K562 (cell line): ENCODE data around the gene SPINT2. TPM values are rescaled to one million over a fixed set of nuclear protein-coding genes. Genes with fewer than 3 reads are reported as not detected.

Experiments used
- ATAC-seq: fragments of 200-7000 bp; cut with Tn5 transposase; 3 replicates; pipeline ENCODE4 v1.9.1; 2020; ENCODE audit warnings: moderate library complexity
- BruUV-seq: library from RNA; stranded (reverse); fragments of 400-500 nt; replicated peaks from 2 replicates; lab custom pipeline; 2021; lab: Mats Ljungman, UMichigan
- CTCF ChIA-PET: fragments of 300-600 bp; formaldehyde crosslinking; extraction: SDS; loops from one replicate; lab custom pipeline; 2021; ENCODE audit warnings: low intra/inter-chr PET ratio; lab: Yijun Ruan, JAX
- POLR2A ChIA-PET: fragments of 300-600, 350-650 bp; sonication (Branson Sonifier 250); formaldehyde crosslinking; extraction: SDS; loops from one replicate; lab custom pipeline; 2021; ENCODE audit warnings: antibody characterized with exemption, inconsistent platforms; lab: Yijun Ruan, JAX
- DNase-seq, 4 experiments: peaks; one replicate each; pipeline versions ENCODE4 v3.0.0 to v3.0.0-alpha.2; 2011 to 2018; ENCODE audit warnings: low spot score in 3 of 4, mixed read lengths in 3 of 4; ENCODE audit errors: extremely low read depth in 1 of 4
- FAIRE-seq: peaks from 2 replicates; lab custom pipeline; 2011; peaks lifted over from hg19 to GRCh38; lab: Jason Lieb, UNC
- H2AFZ ChIP-seq: 2 replicates; pipeline ENCODE4 v1.6.0; 2011; ENCODE audit warnings: low read depth, low read length, control low read depth, inconsistent platforms
- H3K27ac ChIP-seq: fragments of 200-600 bp; 3 replicates; pipeline ENCODE4 v1.8.0; 2011; ENCODE audit warnings: low read depth, mild to moderate bottlenecking, control low read depth, inconsistent platforms, low read length, moderate library complexity, mixed read lengths; ENCODE audit errors: extremely low read depth
- H3K27me3 ChIP-seq, 2 experiments: fragments of 300-600 bp in 1 of 2; 2 replicates in 1 of 2; 3 replicates in 1 of 2; pipeline versions ENCODE4 v1.6.0 to v1.8.0; 2011; ENCODE audit warnings: inconsistent platforms in 2 of 2, low read length in 2 of 2, mild to moderate bottlenecking in 1 of 2, mixed read lengths in 1 of 2, moderate library complexity in 1 of 2; ENCODE audit not compliant: control insufficient read depth in 2 of 2, insufficient read depth in 2 of 2
- H3K36me3 ChIP-seq: fragments of 300-600 bp; 3 replicates; pipeline ENCODE4 v1.8.0; 2011; ENCODE audit warnings: mild to moderate bottlenecking, low read length, inconsistent platforms; ENCODE audit not compliant: control insufficient read depth, insufficient read depth
- H3K4me1 ChIP-seq, 2 experiments: fragments of 200-600 bp in 1 of 2; replicated peaks in 1 of 2; 2 replicates in 1 of 2; 3 replicates in 1 of 2; pipeline versions ENCODE4 v1.5.1 to v1.8.0; 2011; ENCODE audit warnings: inconsistent platforms in 2 of 2, low read length in 2 of 2, mild to moderate bottlenecking in 1 of 2, mixed read lengths in 1 of 2, moderate library complexity in 1 of 2; ENCODE audit not compliant: control insufficient read depth in 2 of 2, insufficient read depth in 2 of 2
- H3K4me2 ChIP-seq: 2 replicates; pipeline ENCODE4 v1.6.1; 2011; ENCODE audit warnings: low read length, control low read depth, inconsistent platforms, mixed read lengths; ENCODE audit not compliant: insufficient read depth
- H3K4me3 ChIP-seq: fragments of 200-600 bp; sonication (generic), shearing (Covaris generic); 2 replicates; pipeline ENCODE4 v1.5.1; 2016; ENCODE audit warnings: control low read depth, inconsistent platforms
- H3K79me2 ChIP-seq: fragments of 200-600 bp; 3 replicates; pipeline ENCODE4 v1.8.0; 2011; ENCODE audit warnings: low read length, inconsistent platforms; ENCODE audit not compliant: control insufficient read depth, insufficient read depth
- H3K9ac ChIP-seq, 2 experiments: 2 replicates each; pipeline versions ENCODE4 v1.6.0 to v1.6.1; 2011; ENCODE audit warnings: low read depth in 2 of 2, low read length in 2 of 2, control low read depth in 1 of 2, inconsistent platforms in 1 of 2, mild to moderate bottlenecking in 1 of 2, mixed read lengths in 1 of 2; ENCODE audit not compliant: insufficient read depth in 1 of 2
- H3K9me1 ChIP-seq: one replicate; pipeline ENCODE4 v1.6.0; 2011; ENCODE audit warnings: inconsistent platforms, mild to moderate bottlenecking, low read length, moderate library complexity; ENCODE audit not compliant: control insufficient read depth, insufficient read depth
- H3K9me3 ChIP-seq: replicated peaks from 2 replicates; pipeline ENCODE4 v1.5.1; 2011; ENCODE audit warnings: low read depth, low read length, inconsistent platforms; ENCODE audit not compliant: control insufficient read depth, insufficient read depth
- H4K20me1 ChIP-seq: replicated peaks from 2 replicates; pipeline ENCODE4 v1.6.1; 2011; ENCODE audit warnings: low read length, inconsistent platforms, mixed read lengths; ENCODE audit not compliant: control insufficient read depth, insufficient read depth
- BCOR ChIP-seq: fragments of 450-650 bp; IDR thresholded peaks from 2 replicates; pipeline ENCODE4 v1.6.1; 2016
- BRCA1 ChIP-seq, 2 experiments: fragments of 450-650 bp in 1 of 2; sonication (generic) in 1 of 2; formaldehyde crosslinking in 1 of 2; IDR thresholded peaks; 2 replicates each; pipeline versions ENCODE4 v1.5.0 to v1.6.1; 2017 to 2020; ENCODE audit warnings: mild to moderate bottlenecking in 1 of 2, missing genetic modification reagents in 1 of 2
- POLR2AphosphoS2 ChIP-seq: IDR thresholded peaks from 2 replicates; pipeline ENCODE4 v1.6.1; 2012; ENCODE audit warnings: low read length, improper control_type of control experiment
- RREB1 ChIP-seq: fragments of 250-450 bp; sonication (Bioruptor Pico); IDR thresholded peaks from 2 replicates; pipeline ENCODE4 v1.4.0; 2020
- ZKSCAN8 ChIP-seq: fragments of 200-800 bp; sonication (Bioruptor generic); IDR thresholded peaks from 2 replicates; pipeline ENCODE4 v1.6.1; 2016; ENCODE audit warnings: missing genetic modification characterization, missing compliant biosample characterization
- WGBS: fragments of 100-300 bp; shearing (Covaris generic); methylation state at CpG from one replicate; pipeline ENCODE4 v1.1.6; 2016; ENCODE audit warnings: low coverage, mixed read lengths; ENCODE audit not compliant: insufficient coverage; ENCODE audit errors: missing lambda C conversion rate; 5-methylcytosine and 5-hydroxymethylcytosine counted together
- in situ Hi-C: fragments of 300-500 bp; cut with MboI; formaldehyde crosslinking; loops from 4 replicates; pipeline ENCODE4 v1.15.0; 2018; ENCODE audit warnings: inconsistent platforms, mixed read lengths
- intact Hi-C: fragments of 100-400 bp; cut with micrococcal nuclease; formaldehyde crosslinking; loops from 2 replicates; pipeline ENCODE4 v1.14.2; 2022
- polyA plus RNA-seq, 8 experiments: library from polyadenylated mRNA; depleted of rRNA in 4 of 8; stranded (reverse) in 5 of 8; unstranded in 3 of 8; fragments of >200 nt; fragmentation: Nextera tagmentation in 2 of 8; fragmentation: Illumina TruSeq in 1 of 8; extraction: Ambion mirVana in 2 of 8; extraction: Trizol in 1 of 8; gene quantifications; 2 replicates each; pipeline versions ENCODE4 v1.2.1 to v1.2.3, GENCODE V29; 2011 to 2014; ENCODE audit warnings: inconsistent platforms in 1 of 8, missing spikeins in 1 of 8
- total RNA-seq, 7 experiments: library from RNA; depleted of rRNA in 6 of 7; stranded (reverse); fragments of >200 nt in 6 of 7; fragmentation: Illumina TruSeq in 2 of 7; extraction: Trizol in 2 of 7; gene quantifications; 2 replicates each; pipeline versions ENCODE4 v1.2.1 to v1.2.3, GENCODE V29; 2011 to 2021; ENCODE audit warnings: low replicate concordance in 1 of 7

SPINT2 gene
- total and polyA plus RNA-seq, 9 of the 15 experiments (the other 6 are each of a cell fraction or from before 2014, with no cell fraction given): 0.65 to 4.5 (median 3.4) TPM

GRCh38 chr19:38303517-38304351 is 39.4 kb downstream of the SPINT2 start, which contains the start of gene C19orf33:
C19orf33 (plus strand) TSS chr19:38304251; CDS start chr19:38304262, 11 bp downstream.
- Histone ChIP-seq H3K9me1 (no peaks in the 10 kb centered on the region), H2AFZ (no peak within 1 kb of the TSS), H3K36me3 (peaks cover 50% of the 10 kb centered on the region; the same call in 2 of the 3 replicates), H3K4me2 (peak within 1 kb of the TSS; percentile 20), H3K79me2 (peaks cover 5% of the 10 kb centered on the region; the same call in 1 of the 3 replicates), H3K4me3 (no peak within 1 kb of the TSS), H3K27me3 (no peaks in the 10 kb centered on the region), H3K4me1 (peaks cover 22 to 57% of the 10 kb centered on the region in 2 experiments), H3K9me3 (no peaks in the 10 kb centered on the region), H4K20me1 (no peaks in the 10 kb centered on the region), H3K27ac (no peak within 1 kb of the TSS), H3K9ac (peak within 1 kb of the TSS in 1 of 2 experiments; percentile 59; a peak in 2 of 4 replicates)
- intact Hi-C loops (no loop called here), in situ Hi-C loops (no loop called here)
- peak in 2 of 4 experiments; percentile 36 to 47 for DNase-seq
- WGBS: 80% methylated on average over 23 of the region's 28 CpGs
- ChIA-PET CTCF (no interaction called here), POLR2A (interaction anchor here (0.9 to 1.8 kb wide), 3 partner anchors 9 to 35 kb away, joined by 3 to 12 read pairs (median 3); no protein-coding TSS in a partner anchor)
- BruUV-seq: no TSS peak
- ATAC-seq: peak; percentile 10
- no peak for FAIRE-seq
- no peak for TF ChIP-seq RREB1
- peak; percentile 32; the same call in 1 of the 2 replicates for TF ChIP-seq POLR2AphosphoS2
- TF ChIP-seq ZKSCAN8 (CRISPR knock-in tag): no peak
- TF ChIP-seq BCOR: 0 out of 2 replicates have a peak, but pooled peaks have one; percentile 9
- TF ChIP-seq BRCA1 (IDR thresholded peaks at IDR 0.05): no peak
- TF ChIP-seq BRCA1 (CRISPR knock-in tag; IDR thresholded peaks at IDR 0.05): no peak
